HCT116 (cell line): ENCODE results near the gene THBS3. TPM values are rescaled to one million over a fixed set of nuclear protein-coding genes. Genes with fewer than 3 reads are reported as not detected.
A peak's percentile ranks its signal among the peaks of the same experiment; 100 is the strongest.

Source experiments
- ATAC-seq: fragments of 200-7000 bp; cut with Tn5 transposase; 2 replicates; pipeline ENCODE4 v1.9.1; 2020; ENCODE audit warnings: mild to moderate bottlenecking, moderate library complexity
- BruUV-seq: library from RNA; stranded (reverse); fragments of 400-500 nt; replicated peaks from 2 replicates; lab custom pipeline; 2021; lab: Mats Ljungman, UMichigan
- CTCF ChIA-PET: fragments of 300-600 bp; sonication (Branson Sonifier 250); formaldehyde crosslinking; loops from one replicate; lab custom pipeline; 2021; ENCODE audit warnings: antibody characterized with exemption; lab: Charles Lee
- POLR2A ChIA-PET: fragments of 300-600, 350-600 bp; sonication (Branson Sonifier 250); formaldehyde crosslinking; loops from one replicate; lab custom pipeline; 2021; ENCODE audit warnings: antibody characterized with exemption; lab: Charles Lee
- RAD21 ChIA-PET, 2 experiments: fragments of 300-600 bp; sonication (Branson Sonifier 250); formaldehyde crosslinking; loops; one replicate each; lab custom pipeline; 2023; ENCODE audit warnings: low total read pairs in 2 of 2; ENCODE audit not compliant: uncharacterized antibody in 2 of 2, unreplicated experiment in 2 of 2, low non-redundant PET in 1 of 2; lab: Charles Lee
- DNase-seq: peaks from one replicate; pipeline ENCODE4 v3.0.0-alpha.2; 2010; ENCODE audit warnings: low read depth, low spot score
- H2AFZ ChIP-seq: fragments of 200-600 bp; shearing (Covaris generic), sonication (generic); 2 replicates; pipeline ENCODE4 v1.6.1; 2017; ENCODE audit warnings: low read depth, mixed run types, mixed read lengths, antibody characterized with exemption, low read length; ENCODE audit not compliant: poor library complexity, severe bottlenecking
- H3K27ac ChIP-seq: 2 replicates; pipeline ENCODE4 v1.5.1; 2012; ENCODE audit warnings: low read depth, low read length
- H3K27me3 ChIP-seq: fragments of 200-600 bp; sonication (generic); 2 replicates; pipeline ENCODE4 v1.6.1; 2016; ENCODE audit warnings: mixed run types, low read length, mixed read lengths; ENCODE audit not compliant: insufficient read depth
- H3K36me3 ChIP-seq, 2 experiments: fragments of 200-500 bp in 1 of 2; fragments of 200-600 bp in 1 of 2; sonication (Bioruptor generic) in 1 of 2; sonication (generic) in 1 of 2; 2 replicates each; pipeline versions ENCODE4 v1.5.1 to v1.6.1; 2014 to 2016; ENCODE audit warnings: low read length in 2 of 2, inconsistent platforms in 1 of 2, mixed read lengths in 1 of 2, mixed run types in 1 of 2; ENCODE audit not compliant: insufficient read depth in 2 of 2, control insufficient read depth in 1 of 2
- H3K4me1 ChIP-seq, 2 experiments: fragments of 200-600 bp in 1 of 2; sonication (generic) in 1 of 2; 2 replicates each; pipeline versions ENCODE4 v1.5.1 to v1.6.1; 2012 to 2017; ENCODE audit warnings: low read length in 2 of 2, inconsistent platforms in 1 of 2, mild to moderate bottlenecking in 1 of 2, mixed read lengths in 1 of 2, mixed run types in 1 of 2, moderate library complexity in 1 of 2; ENCODE audit not compliant: insufficient read depth in 2 of 2, control insufficient read depth in 1 of 2
- H3K4me2 ChIP-seq: fragments of 200-600 bp; sonication (generic); 2 replicates; pipeline ENCODE4 v1.6.1; 2017; ENCODE audit warnings: mixed run types, low read length, mixed read lengths
- H3K4me3 ChIP-seq, 2 experiments: fragments of 200-600 bp in 1 of 2; sonication (generic) in 1 of 2; replicated peaks in 1 of 2; 2 replicates each; pipeline ENCODE4 v1.5.1; 2011 to 2016; ENCODE audit warnings: low read length in 2 of 2, control low read depth in 1 of 2, low read depth in 1 of 2, mild to moderate bottlenecking in 1 of 2, mixed read lengths in 1 of 2, mixed run types in 1 of 2
- H3K79me2 ChIP-seq: fragments of 200-600 bp; sonication (generic); 2 replicates; pipeline ENCODE4 v1.6.1; 2017; ENCODE audit warnings: mild to moderate bottlenecking, mixed run types, low read length, moderate library complexity, mixed read lengths; ENCODE audit not compliant: insufficient read depth
- H3K9ac ChIP-seq: fragments of 200-600 bp; sonication (generic); 2 replicates; pipeline ENCODE4 v1.6.1; 2016; ENCODE audit warnings: low read length, mixed read lengths
- H3K9me2 ChIP-seq: fragments of 200-600 bp; sonication (generic), shearing (Covaris generic); 2 replicates; pipeline ENCODE4 v1.6.1; 2017; ENCODE audit warnings: mixed run types, mild to moderate bottlenecking, moderate library complexity; ENCODE audit not compliant: insufficient read depth
- H3K9me3 ChIP-seq, 2 experiments: fragments of 200-500 bp in 1 of 2; fragments of 200-600 bp in 1 of 2; sonication (Bioruptor generic) in 1 of 2; sonication (generic) in 1 of 2; 2 replicates each; pipeline ENCODE4 v1.6.1; 2014 to 2017; ENCODE audit warnings: low read length in 2 of 2, mixed read lengths in 2 of 2, inconsistent platforms in 1 of 2, low read depth in 1 of 2, mild to moderate bottlenecking in 1 of 2, mixed run types in 1 of 2, moderate library complexity in 1 of 2; ENCODE audit not compliant: control insufficient read depth in 1 of 2, insufficient read depth in 1 of 2
- H4K20me1 ChIP-seq: fragments of 200-600 bp; sonication (generic), shearing (Covaris generic); 2 replicates; pipeline ENCODE4 v1.6.1; 2017; ENCODE audit warnings: mixed run types, mild to moderate bottlenecking, moderate library complexity; ENCODE audit not compliant: insufficient read depth
- POLR2A ChIP-seq: IDR thresholded peaks from 2 replicates; pipeline ENCODE4 v1.7.0; 2011; ENCODE audit warnings: borderline replicate concordance; ENCODE audit not compliant: insufficient read depth, insufficient read length; ENCODE audit errors: extremely low read depth
- POLR2AphosphoS5 ChIP-seq: IDR thresholded peaks from 2 replicates; pipeline ENCODE4 v1.6.1; 2011; ENCODE audit warnings: mild to moderate bottlenecking, low read depth, low read length, moderate library complexity
- SIN3A ChIP-seq: IDR thresholded peaks from 2 replicates; pipeline ENCODE4 v1.6.1; 2012; ENCODE audit warnings: low read depth
- YY1 ChIP-seq: IDR thresholded peaks from 2 replicates; pipeline ENCODE4 v1.6.1; 2011; ENCODE audit warnings: low read length, low read depth, moderate library complexity, mild to moderate bottlenecking; ENCODE audit not compliant: insufficient replicate concordance; ENCODE audit errors: extremely low read depth
- intact Hi-C: fragments of 100-400 bp; cut with micrococcal nuclease; formaldehyde crosslinking; loops from 2 replicates; pipeline ENCODE4 v1.10.0; 2022
- total RNA-seq: library from RNA; stranded (reverse); gene quantifications from one replicate; pipeline ENCODE4 v1.2.1, GENCODE V29; 2021; ENCODE audit not compliant: unreplicated experiment
- TF ChIP-seq, protein P1 (sequence below), 3 experiments: fragments of 200-600 bp in 1 of 3; sonication (generic) in 1 of 3; IDR thresholded peaks in 2 of 3; conservative IDR thresholded peaks in 1 of 3; 2 replicates each; pipeline ENCODE4 v1.5.1; 2012 to 2017; ENCODE audit warnings: low read depth in 2 of 3, low read length in 2 of 3, antibody characterized with exemption in 1 of 3, borderline replicate concordance in 1 of 3, control low read depth in 1 of 3, mild to moderate bottlenecking in 1 of 3, mixed read lengths in 1 of 3, mixed run types in 1 of 3, moderate library complexity in 1 of 3; ENCODE audit not compliant: insufficient read depth in 1 of 3

The THBS3 gene
- total RNA-seq, 1 experiment from 2014 or later, result 15.9 TPM

DNA sequence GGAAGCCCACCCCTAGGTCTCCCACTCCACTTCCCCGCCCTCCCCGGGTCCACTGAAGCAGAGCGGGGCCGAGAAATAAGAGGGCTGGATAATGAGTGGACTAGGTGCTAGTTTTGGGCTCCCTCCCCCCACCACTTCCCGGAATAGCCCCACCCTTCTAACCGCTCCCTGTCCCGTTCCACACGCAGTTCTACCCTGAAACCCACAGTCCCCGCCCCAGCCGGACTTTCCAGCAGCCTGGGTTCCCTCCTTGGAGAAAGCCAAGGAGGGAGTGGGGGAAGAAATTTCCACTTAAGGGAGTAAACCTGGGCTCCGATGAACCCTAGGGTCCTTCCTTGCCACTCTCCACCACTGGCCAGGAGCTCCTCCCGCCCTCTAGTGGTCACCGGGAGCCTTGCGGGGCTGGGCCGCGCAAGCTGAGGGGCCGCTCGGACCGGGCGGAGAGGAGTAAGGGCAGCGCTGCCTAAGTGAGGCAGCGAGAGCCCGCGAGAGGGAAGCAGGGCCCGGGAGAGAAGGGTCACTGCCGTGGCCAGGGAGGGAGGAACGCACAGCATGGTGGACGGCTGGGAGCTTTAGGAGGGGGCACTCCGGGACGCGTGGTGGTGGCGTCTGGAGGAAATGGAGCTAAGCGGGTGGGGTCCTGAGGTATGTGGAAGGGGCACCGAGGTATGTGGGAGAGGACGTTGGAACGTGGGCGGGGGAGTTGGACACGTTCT lies 14.3 kb downstream of the THBS3 start:
- Histone ChIP-seq H3K27me3 (no peaks in the 10 kb centered on the region), H4K20me1 (no peaks in the 10 kb centered on the region), H3K9ac (peak overlapping the region; percentile 89), H3K27ac (peak overlapping the region; percentile 97), H3K36me3 (peaks cover 3 to 14% of the 10 kb centered on the region in 2 experiments; a peak in 2 of 4 replicates), H3K4me2 (peak overlapping the region; percentile 95), H3K9me3 (no peaks in the 10 kb centered on the region), H3K9me2 (no peaks in the 10 kb centered on the region), H3K4me3 (peak overlapping the region; percentile 65 to 66), H3K79me2 (peaks cover 9% of the 10 kb centered on the region), H2AFZ (no peak overlapping the region), H3K4me1 (peaks cover 15 to 36% of the 10 kb centered on the region in 2 experiments; a peak in 3 of 4 replicates)
- ChIA-PET CTCF (interaction anchor here (0.6 to 4.6 kb wide), 14 partner anchors 10 to 210 kb away, joined by 3 to 71 read pairs (median 7); partner anchors contain the start of genes ADAM15, FLAD1, KRTCAP2 and THBS3), POLR2A (interaction anchor here (0.6 to 2.6 kb wide), 12 partner anchors 8 to 220 kb away, joined by 3 to 15 read pairs (median 7); partner anchors contain the start of genes KRTCAP2, MTX1 and THBS3), RAD21 (interaction anchor here in 1 of 2 experiments (0.6 to 1.5 kb wide), 3 partner anchors 16 to 21 kb away, joined by 3 read pairs; partner anchors contain the start of gene KRTCAP2)
- no peak for TF ChIP-seq SIN3A
- peak; percentile 30 for TF ChIP-seq POLR2A
- TF ChIP-seq, protein P1, sequence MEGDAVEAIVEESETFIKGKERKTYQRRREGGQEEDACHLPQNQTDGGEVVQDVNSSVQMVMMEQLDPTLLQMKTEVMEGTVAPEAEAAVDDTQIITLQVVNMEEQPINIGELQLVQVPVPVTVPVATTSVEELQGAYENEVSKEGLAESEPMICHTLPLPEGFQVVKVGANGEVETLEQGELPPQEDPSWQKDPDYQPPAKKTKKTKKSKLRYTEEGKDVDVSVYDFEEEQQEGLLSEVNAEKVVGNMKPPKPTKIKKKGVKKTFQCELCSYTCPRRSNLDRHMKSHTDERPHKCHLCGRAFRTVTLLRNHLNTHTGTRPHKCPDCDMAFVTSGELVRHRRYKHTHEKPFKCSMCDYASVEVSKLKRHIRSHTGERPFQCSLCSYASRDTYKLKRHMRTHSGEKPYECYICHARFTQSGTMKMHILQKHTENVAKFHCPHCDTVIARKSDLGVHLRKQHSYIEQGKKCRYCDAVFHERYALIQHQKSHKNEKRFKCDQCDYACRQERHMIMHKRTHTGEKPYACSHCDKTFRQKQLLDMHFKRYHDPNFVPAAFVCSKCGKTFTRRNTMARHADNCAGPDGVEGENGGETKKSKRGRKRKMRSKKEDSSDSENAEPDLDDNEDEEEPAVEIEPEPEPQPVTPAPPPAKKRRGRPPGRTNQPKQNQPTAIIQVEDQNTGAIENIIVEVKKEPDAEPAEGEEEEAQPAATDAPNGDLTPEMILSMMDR (IDR thresholded peaks at IDR 0.05 in 2 of 3, conservative IDR thresholded peaks at IDR 0.05 in 1 of 3; ENCODE audit: borderline replicate concordance in 1 of 3, insufficient read depth in 1 of 3, low read depth in 2 of 3, low read length in 2 of 3), result peak in 2 of 3 experiments; percentile 97 to 99; a peak in 4 of 6 replicates
- TF ChIP-seq POLR2AphosphoS5, result peak; percentile 71
- TF ChIP-seq YY1, result peak; percentile 72
- DNase-seq, result peak; percentile 79
- ATAC-seq, result peak; percentile 78
- intact Hi-C loops, result no loop called here
- BruUV-seq, result no TSS peak
